Measurements from ENCODE around the gene RALGAPA2. TPM values are rescaled to one million over a fixed set of nuclear protein-coding genes. Genes with fewer than 3 reads are reported as not detected.

RALGAPA2 gene
- total RNA-seq, 4 donors from 2014 or later = 20.5 to 42.9 (median 29.6) TPM

DNA sequence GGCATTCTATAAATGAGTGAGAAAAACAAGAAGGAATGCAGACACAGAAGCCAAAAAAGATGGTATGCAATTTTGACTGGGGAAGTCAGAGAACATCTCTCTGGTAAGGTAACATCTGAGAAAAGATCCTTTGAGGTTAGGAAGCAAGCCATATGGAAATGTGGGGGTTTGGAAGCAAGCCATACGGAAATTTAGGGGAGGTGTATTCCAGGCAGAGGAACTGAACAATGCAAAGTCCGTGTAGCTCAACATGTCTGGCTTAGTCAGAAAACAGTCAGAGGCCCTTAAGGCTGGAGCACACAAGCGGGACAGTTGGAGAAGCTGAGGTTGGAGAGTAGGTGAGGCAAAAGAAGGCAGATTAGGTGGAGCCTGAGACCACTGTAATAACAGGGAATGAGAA, 35.3 kb downstream of the RALGAPA2 start:
- no peak for DNase-seq (ENCODE audit: low spot score in 2 of 2)
- Histone ChIP-seq H3K9me3 (no peaks in the 10 kb centered on the region), H3K36me3 (peaks cover 0 to 19% (median 0%) of the 10 kb centered on the region in 3 donors), H3K4me3 (no peak overlapping the region), H3K4me1 (peaks cover 0 to 5% (median 0%) of the 10 kb centered on the region in 4 donors), H3K27ac (no peak overlapping the region), H3K27me3 (no peaks in the 10 kb centered on the region)
- TF ChIP-seq CTCF (IDR thresholded peaks at IDR 0.05) (no peak), POLR2A (IDR thresholded peaks at IDR 0.05) (no peak)
- 71 to 83% methylated on average over 3 of the region's 3 CpGs for whole genome bisulfite sequencing, 2 donors

- no peak overlapping the region for H3K27ac ChIP-seq
- H3K36me3 ChIP-seq = no peaks in the 10 kb centered on the region
- DNase-seq (ENCODE audit: low spot score in 2 of 2) = no peak
- no peaks in the 10 kb centered on the region for H3K4me1 ChIP-seq
- no peak overlapping the region for H3K4me3 ChIP-seq
- TF ChIP-seq CTCF (IDR thresholded peaks at IDR 0.05) (no peak), EP300 (IDR thresholded peaks at IDR 0.05) (no peak), POLR2A (IDR thresholded peaks at IDR 0.05) (no peak)
- no peaks in the 10 kb centered on the region for H3K27me3 ChIP-seq
- H3K9me3 ChIP-seq = no peaks in the 10 kb centered on the region
- 16 to 25% methylated on average over 1 of the region's 1 CpG for WGBS, 2 donors
Observed at GRCh38 chr20:20668639-20669038, 43.8 kb downstream of the RALGAPA2 start.

DNA sequence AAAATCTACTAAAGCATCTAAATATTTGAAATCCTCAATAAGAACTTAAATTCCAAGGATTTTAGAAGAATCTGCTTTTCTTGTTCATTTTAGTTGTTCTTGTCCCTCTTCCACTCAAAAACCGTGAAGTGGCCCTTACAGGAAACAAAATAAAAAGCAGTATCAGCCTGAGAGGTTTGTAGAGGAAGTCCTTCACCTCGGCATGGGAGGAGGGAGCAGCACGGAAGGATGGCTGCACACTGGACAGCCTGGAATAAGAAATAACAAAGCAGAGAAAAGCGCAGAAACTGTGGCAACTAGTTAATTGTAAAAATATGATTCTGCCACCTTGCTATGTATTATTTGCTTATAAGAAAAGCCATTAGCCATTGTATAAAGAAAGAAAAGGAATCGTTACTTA, 46.1 kb downstream of the RALGAPA2 start:
- no peak for DNase-seq (ENCODE audit: low spot score in 2 of 2)
- TF ChIP-seq POLR2A (IDR thresholded peaks at IDR 0.05) (no peak), CTCF (IDR thresholded peaks at IDR 0.05) (no peak), EP300 (IDR thresholded peaks at IDR 0.05) (no peak)
- Histone ChIP-seq H3K4me3 (no peak overlapping the region), H3K27ac (no peak overlapping the region), H3K4me1 (no peaks in the 10 kb centered on the region), H3K36me3 (no peaks in the 10 kb centered on the region), H3K9me3 (no peaks in the 10 kb centered on the region), H3K27me3 (no peaks in the 10 kb centered on the region)
- whole genome bisulfite sequencing, 2 donors = 57 to 60% methylated on average over 5 of the region's 5 CpGs

DNA sequence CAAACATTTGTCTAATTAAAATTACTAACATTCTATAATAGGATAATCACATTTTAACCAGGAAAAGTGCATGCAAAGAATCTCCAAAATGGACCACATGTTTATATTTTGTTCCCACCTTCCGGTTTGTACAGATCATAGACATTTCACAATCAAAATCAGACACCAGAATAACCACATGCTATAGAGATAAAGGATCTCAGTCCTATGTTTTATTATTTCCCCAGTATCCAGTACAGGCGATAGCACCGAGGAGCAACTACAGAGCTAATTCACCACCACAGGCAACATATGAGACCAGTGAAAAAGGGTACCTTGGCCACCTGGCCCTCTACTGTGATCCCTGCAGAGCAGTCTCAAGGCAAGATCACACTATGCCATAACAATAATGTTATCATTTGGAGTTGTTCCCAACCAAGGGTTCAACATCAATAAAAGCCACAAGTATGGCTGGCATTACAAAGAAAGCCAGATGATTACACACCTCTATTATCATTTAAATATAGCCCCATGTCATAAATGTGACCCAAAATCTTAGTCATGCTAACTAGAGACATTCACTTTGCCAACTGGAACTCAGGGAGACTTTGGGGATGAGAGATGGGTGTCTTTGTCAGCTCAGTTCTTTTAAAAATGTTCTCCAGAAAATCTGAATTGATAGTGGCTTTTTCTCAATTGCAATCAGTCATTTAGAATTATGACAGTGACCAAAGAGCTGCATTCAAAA, 46.7 kb downstream of the RALGAPA2 start:
- no peaks in the 10 kb centered on the region for H3K4me1 ChIP-seq
- no peak for TF ChIP-seq POLR2A (IDR thresholded peaks at IDR 0.05)
- TF ChIP-seq CTCF (IDR thresholded peaks at IDR 0.05) = no peak
- TF ChIP-seq EP300 (IDR thresholded peaks at IDR 0.05) = no peak
- H3K27me3 ChIP-seq = no peaks in the 10 kb centered on the region
- no peaks in the 10 kb centered on the region for H3K36me3 ChIP-seq
- WGBS, 2 donors = 78 to 90% methylated on average over 3 of the region's 3 CpGs
- H3K4me3 ChIP-seq = no peak overlapping the region
- no peaks in the 10 kb centered on the region for H3K9me3 ChIP-seq
- H3K27ac ChIP-seq = no peak overlapping the region
- DNase-seq (ENCODE audit: low spot score in 2 of 2) = no peak

DNA sequence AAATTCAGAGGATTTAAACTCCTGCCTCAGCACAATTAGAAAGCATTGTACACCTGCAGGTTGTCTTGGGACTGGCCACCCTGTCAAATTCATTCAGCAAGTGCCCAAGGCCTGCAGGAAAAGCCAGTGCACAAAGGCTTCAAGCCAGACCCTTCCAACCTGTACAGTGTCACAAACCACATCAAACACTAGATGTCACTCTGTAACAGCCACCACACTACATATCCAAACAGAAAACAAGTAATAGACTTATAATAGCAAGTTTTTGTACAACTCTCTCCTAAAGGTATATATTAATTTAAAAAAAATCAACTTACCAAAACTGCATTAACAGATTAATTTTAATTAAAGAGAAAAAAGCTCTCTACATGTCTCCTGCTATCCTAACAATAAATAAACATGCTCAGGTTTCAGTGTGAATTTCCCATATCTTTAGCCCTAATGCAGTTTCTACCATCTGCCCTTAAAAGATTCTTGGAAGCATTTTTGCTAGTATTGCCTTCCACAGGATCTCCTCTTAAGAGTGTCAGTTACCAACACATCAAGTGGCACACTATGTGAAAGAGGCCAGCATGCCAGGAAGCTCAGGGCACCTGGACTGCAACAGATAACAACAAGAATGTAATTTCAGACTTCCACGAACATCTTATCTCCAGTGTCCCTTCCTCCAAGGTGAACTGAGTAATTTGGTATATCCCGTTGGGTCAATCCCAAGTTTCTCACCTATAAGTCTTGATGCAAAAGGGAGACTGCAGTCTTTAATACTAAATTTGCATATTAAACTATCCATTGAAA, 47.5 kb downstream of the RALGAPA2 start:
- no peaks in the 10 kb centered on the region for H3K4me1 ChIP-seq
- no peak overlapping the region for H3K27ac ChIP-seq
- no peak overlapping the region for H3K4me3 ChIP-seq
- no peaks in the 10 kb centered on the region for H3K27me3 ChIP-seq
- no peaks in the 10 kb centered on the region for H3K36me3 ChIP-seq
- TF ChIP-seq CTCF (IDR thresholded peaks at IDR 0.05) (peak in 3 of 5 experiments; percentile 12 to 29 (median 28)), POLR2A (IDR thresholded peaks at IDR 0.05) (no peak), EP300 (IDR thresholded peaks at IDR 0.05) (no peak)
- H3K9me3 ChIP-seq = no peaks in the 10 kb centered on the region
- 73 to 84% methylated on average over 2 of the region's 2 CpGs for WGBS, 2 donors
- no peak for DNase-seq (ENCODE audit: low spot score in 2 of 2)

Measured in tibial nerve (tissue), 4 donors.